Stimulated activated naive B cell treated with anti-CD40 and anti-IgM and Interleukin-4, amounts not matched to agents 10 μg/mL and 1 μg/mL and 100 μg/mL, for 72 hours (primary cell): ENCODE measurements around the gene ZCCHC7.
"Not testable (repeated sequence)": the region's sequence is repeated elsewhere in the genome, so short reads cannot be mapped to it uniquely, and the experiment has no call there.

Source experiments
- ATAC-seq, 2 donors: fragments of 150-1000 bp; cut with Tn5 transposase; replicated peaks; 2 replicates each; pipeline ENCODE4 v1.10.0; 2021; ENCODE audit warnings: moderate library complexity in 1 of 2
- DNase-seq: peaks from one replicate; pipeline ENCODE4 v3.0.0; 2021
- H3K27ac Mint-ChIP-seq: one replicate; pipeline ENCODE4 v1.8.0; 2022; ENCODE audit warnings: mild to moderate bottlenecking, mixed read lengths
- H3K27me3 Mint-ChIP-seq, 2 donors: one replicate each; pipeline ENCODE4 v1.8.0; 2022; ENCODE audit warnings: mixed read lengths in 2 of 2
- H3K36me3 Mint-ChIP-seq, 2 donors: one replicate each; pipeline ENCODE4 v1.8.0; 2022; ENCODE audit warnings: mixed read lengths in 2 of 2, mild to moderate bottlenecking in 1 of 2
- H3K4me1 Mint-ChIP-seq, 2 donors: one replicate each; pipeline ENCODE4 v1.8.0; 2022; ENCODE audit warnings: mixed read lengths in 2 of 2, mild to moderate bottlenecking in 1 of 2
- H3K4me3 Mint-ChIP-seq, 2 donors: one replicate each; pipeline ENCODE4 v1.8.0; 2022; ENCODE audit warnings: mild to moderate bottlenecking in 2 of 2, mixed read lengths in 2 of 2, moderate library complexity in 1 of 2
- H3K9me3 Mint-ChIP-seq, 2 donors: one replicate each; pipeline ENCODE4 v1.8.0; 2022; ENCODE audit warnings: mixed read lengths in 2 of 2, mild to moderate bottlenecking in 1 of 2

Gene ZCCHC7

DNA sequence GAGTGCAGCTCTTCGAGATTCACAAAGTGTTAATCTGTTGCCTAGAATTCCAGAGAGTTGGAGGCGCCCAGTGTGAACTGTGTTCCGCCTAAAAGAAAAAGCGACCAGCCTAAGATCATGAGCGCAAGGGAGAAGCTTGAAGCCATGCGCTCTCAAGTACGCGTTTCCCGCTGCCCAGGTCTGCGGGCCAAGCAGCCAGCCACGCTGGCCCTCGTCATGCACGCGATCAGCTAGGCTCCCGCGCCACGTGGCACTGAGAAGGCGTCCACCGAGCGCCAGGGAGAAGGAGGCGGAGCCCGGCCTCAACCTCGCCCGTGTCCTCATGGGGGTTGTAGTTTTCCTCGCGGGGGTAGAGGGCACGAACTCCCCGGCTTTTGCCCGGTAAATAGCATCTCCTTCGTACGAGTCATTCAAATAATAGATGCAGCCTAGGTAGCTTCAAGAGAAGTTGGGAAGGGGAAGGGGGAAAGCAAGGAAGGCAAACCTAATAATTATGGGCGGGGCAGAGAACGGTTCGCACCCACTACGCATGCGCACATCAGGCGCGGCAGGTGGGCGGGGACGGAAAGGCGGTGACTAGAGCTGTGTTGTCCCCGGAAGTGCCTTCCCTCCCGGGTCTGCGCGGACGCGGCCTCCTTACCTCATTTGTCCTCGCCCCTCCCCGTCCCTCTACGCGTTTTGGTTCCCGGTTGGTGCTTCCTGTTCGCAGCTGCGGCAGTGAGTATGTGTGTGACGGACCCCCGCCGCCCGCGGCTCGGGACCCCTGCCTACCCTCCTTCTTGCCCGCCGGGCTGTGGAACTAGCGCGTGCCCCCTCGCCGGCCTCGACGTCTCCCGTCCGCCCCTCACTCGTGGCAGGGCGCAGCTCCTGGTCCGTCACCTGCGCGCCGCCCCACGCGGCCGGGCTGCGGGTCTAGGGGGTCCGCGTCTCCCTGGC, at the start of gene ZCCHC7:
TSS of gene ZCCHC7 (plus strand) at position 668 of the 936 bp plus-strand sequence.
- H3K36me3 Mint-ChIP-seq = peaks cover 6 to 24% of the 10 kb centered on the region in 2 donors
- H3K4me1 Mint-ChIP-seq = peaks cover 20 to 41% of the 10 kb centered on the region in 2 donors
- ATAC-seq = peak; percentile 96 to 97
- peak; percentile 94 for DNase-seq
- H3K27me3 Mint-ChIP-seq = no peaks in the 10 kb centered on the region
- peak within 1 kb of the TSS; percentile 96 for H3K4me3 Mint-ChIP-seq
- peaks cover 0 to 2% of the 10 kb centered on the region in 2 donors for H3K9me3 Mint-ChIP-seq
- H3K27ac Mint-ChIP-seq = peak within 1 kb of the TSS; percentile 99

DNA sequence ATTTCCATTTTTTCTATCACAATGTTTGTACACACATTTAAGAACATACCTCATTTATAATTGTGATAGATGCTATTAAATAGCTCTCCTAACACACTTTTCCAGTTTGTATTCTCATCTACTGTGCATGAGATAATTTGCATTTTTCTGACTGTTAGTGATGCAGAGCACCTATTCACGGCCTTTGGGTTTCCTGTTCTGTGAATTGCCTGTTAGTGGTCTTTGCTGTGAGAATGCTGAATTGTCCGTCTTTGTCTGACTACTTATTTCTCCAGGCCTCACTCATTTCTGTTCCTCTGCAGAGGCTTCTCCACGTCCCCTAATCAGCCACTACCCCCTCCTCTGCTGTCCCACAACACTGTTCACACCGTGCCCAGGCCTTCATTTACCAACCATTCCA, 45.6 kb upstream of the ZCCHC7 start:
- peak; percentile 24 to 28 for ATAC-seq

DNA sequence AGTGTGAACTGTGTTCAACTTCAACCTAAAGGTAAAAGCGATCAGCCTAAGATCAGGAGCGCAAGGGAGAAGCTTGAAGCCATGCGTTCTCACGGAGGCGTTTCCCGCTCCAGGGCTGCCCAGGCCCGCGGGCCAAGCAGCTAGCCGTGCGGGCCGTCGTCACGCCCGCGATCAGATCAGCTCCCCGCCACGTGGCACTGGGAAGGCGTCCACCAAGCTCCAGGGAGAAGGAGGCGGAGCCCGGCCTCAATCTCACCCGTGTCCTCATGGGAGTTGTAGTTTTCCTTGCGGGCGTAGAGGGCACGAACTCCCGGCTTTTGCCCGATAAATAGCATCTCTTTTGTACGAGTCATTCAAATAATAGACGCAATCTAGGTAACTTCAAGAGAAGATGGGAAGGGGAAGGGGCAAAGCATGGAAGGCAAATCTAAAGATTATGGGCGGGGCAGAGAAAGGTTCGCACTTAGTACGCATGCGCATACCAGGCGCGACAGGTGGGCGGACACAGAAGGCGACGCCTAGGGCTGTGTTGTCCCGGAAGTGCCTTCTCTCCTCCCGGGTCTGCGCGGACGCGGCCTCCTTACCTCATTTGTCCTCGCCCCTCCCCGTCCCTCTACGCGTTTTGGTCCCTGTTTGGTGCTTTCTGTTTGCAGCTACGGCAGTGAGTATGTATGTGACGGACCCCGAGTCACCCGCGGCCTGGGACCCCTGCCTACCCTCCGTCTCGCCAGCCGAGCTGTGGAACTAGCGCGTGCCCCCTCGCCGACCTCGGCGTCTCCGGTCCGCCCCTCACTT, 40.8 kb upstream of the ZCCHC7 start:
- no peaks in the 10 kb centered on the region for H3K9me3 Mint-ChIP-seq

More for the DNA sequence above, 45.6 kb upstream of the ZCCHC7 start:
- H3K4me3 Mint-ChIP-seq = peak overlapping the region; percentile 50 to 72
- DNase-seq, H3K36me3 Mint-ChIP-seq, H3K27me3 Mint-ChIP-seq, H3K9me3 Mint-ChIP-seq: not testable (repeated sequence)
- H3K4me1 Mint-ChIP-seq = peaks cover 28 to 50% of the 10 kb centered on the region in 2 donors
- H3K27ac Mint-ChIP-seq = peak overlapping the region; percentile 88

DNA sequence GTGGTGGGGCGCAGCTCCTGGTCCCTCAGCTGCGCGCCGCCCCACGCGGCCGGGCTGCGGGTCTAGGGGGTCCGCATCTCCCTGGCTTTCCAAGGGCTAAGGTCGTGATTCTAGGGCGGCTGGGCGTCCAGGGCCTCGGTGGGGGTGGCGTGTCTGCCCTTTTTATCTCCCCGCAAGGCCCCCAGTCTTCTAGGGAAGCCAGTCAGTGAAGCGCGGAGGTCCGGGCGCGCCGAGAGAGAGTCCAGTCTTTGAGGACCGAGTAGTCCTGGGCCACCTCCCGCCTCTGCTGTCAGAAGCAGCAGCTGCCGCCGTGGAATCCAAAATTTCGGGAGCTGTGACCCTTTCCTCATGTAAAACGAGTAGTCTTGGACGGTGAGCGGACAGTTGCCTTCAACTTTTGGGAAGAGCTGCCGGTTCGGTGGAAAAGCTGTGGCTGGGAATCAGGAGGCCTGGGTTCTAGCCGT, 40.2 kb upstream of the ZCCHC7 start:
- H3K36me3 Mint-ChIP-seq = peaks cover 18 to 21% of the 10 kb centered on the region in 2 donors
- DNase-seq, H3K9me3 Mint-ChIP-seq, H3K27me3 Mint-ChIP-seq: not testable (repeated sequence)
- peak; percentile 35 to 56 for ATAC-seq
- H3K4me3 Mint-ChIP-seq = peak overlapping the region; percentile 95 to 96
- H3K27ac Mint-ChIP-seq = peak overlapping the region; percentile 99
- H3K4me1 Mint-ChIP-seq = peaks cover 38 to 76% of the 10 kb centered on the region in 2 donors

More for the DNA sequence above, 40.8 kb upstream of the ZCCHC7 start:
- Mint-ChIP-seq H3K27ac (peak overlapping the region; percentile 99), H3K27me3 (no peaks in the 10 kb centered on the region), H3K4me3 (peak overlapping the region; percentile 95 to 96), H3K4me1 (peaks cover 40 to 76% of the 10 kb centered on the region in 2 donors), H3K36me3 (peaks cover 16 to 18% of the 10 kb centered on the region in 2 donors)
- ATAC-seq = peak; percentile 95 to 96
- DNase-seq = peak; percentile 91

DNA sequence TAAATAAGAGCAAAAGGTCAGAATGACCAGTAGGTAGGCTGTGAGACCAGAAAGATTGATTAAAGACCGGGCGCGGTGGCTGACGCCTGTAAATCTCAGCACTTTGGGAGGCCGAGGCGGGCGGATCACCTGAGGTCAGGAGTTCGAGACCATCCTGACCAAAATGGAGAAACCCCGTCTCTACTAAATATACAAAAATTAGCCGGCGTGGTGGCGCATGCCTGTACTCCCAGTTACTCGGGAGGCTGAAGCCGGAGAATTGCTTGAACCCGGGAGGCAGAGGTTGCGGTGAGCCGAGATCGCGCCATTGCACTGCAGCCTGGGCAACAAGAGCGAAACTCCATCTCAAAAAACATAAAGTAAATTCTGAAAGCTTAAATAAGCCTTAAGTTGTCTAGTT, 38.9 kb upstream of the ZCCHC7 start:
- Mint-ChIP-seq H3K4me3 (peak overlapping the region; percentile 70 to 96), H3K27ac (peak overlapping the region; percentile 76), H3K4me1 (peaks cover 33 to 76% of the 10 kb centered on the region in 2 donors), H3K36me3 (peaks cover 19 to 29% of the 10 kb centered on the region in 2 donors)
- DNase-seq, H3K27me3 Mint-ChIP-seq, ATAC-seq, H3K9me3 Mint-ChIP-seq: not testable (repeated sequence)

DNA sequence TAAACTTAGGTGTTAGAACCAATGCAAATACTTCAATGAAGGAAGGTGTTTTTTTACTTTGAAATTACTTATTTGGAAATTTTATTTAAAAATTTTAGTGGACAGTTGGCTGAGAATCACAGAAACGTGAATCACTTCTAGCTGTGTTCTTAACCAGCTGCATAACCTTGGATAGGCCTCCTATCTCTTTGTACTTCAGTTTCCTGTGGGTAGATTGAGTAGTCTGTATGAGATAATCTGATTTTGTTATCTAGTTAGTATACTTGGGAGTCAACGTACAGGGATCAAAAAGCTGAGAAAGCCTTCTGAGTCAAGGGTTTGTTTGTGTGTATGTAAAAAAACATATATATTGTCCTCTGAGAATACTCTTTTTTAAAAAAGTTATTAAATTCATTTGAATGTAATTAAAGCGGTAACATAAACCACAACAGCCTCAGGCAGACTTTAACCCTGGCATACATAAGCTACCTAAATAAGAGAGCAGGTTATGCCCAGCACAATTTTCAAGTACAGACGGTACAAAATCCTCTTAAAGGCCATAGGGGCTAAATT, 38.1 kb upstream of the ZCCHC7 start:
- no peak overlapping the region for H3K27ac Mint-ChIP-seq
- no peaks in the 10 kb centered on the region for H3K27me3 Mint-ChIP-seq
- H3K4me3 Mint-ChIP-seq = peak overlapping the region in 1 of 2 donors; percentile 96
- no peak for ATAC-seq
- peaks cover 25 to 36% of the 10 kb centered on the region in 2 donors for H3K36me3 Mint-ChIP-seq
- no peak for DNase-seq
- H3K9me3 Mint-ChIP-seq = no peaks in the 10 kb centered on the region
- H3K4me1 Mint-ChIP-seq = peaks cover 37 to 82% of the 10 kb centered on the region in 2 donors

DNA sequence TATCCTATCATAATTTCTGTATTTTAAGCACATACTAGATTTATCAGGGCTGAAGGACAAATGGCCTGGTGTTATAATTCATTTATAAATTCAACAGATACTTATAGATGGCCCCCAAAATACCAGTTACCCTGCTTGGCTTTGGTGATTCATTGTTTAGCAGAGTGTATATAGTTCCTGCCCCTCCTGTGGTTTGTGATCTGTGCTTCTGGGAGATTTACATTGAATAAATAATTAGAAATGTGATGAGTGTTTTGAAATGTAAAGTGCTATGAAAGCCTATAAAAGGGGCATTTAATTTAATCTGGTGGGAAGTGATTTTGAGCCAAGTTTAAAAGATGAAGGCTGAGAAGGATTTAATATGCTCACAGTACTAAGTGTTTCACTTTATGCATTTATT, 36.7 kb upstream of the ZCCHC7 start:
- no peak for ATAC-seq
- Mint-ChIP-seq H3K36me3 (peaks cover 26 to 44% of the 10 kb centered on the region in 2 donors), H3K27me3 (no peaks in the 10 kb centered on the region), H3K4me1 (peaks cover 35 to 76% of the 10 kb centered on the region in 2 donors), H3K4me3 (peak overlapping the region in 1 of 2 donors; percentile 2), H3K27ac (no peak overlapping the region), H3K9me3 (no peaks in the 10 kb centered on the region)
- no peak for DNase-seq

DNA sequence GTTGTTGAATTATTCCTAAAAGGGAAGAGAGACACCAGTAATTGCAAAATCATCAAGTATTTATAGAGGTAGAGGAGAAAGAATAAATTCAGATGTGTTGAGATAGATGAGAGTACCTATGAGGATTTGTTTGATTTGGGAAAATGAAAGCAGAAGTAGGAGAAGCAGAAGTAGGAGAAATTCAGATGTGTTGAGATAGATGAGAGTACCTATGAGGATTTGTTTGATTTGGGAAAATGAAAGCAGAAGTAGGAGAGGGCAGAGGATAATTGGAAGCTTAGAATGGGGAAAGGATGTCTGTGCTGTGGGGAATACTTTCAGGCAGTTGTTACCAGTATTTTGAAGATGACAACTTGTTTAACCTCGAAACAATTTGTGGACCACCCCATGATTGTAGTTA, 35.1 kb upstream of the ZCCHC7 start:
- Mint-ChIP-seq H3K4me1 (peaks cover 38 to 76% of the 10 kb centered on the region in 2 donors), H3K36me3 (peaks cover 31 to 52% of the 10 kb centered on the region in 2 donors), H3K27me3 (no peaks in the 10 kb centered on the region), H3K4me3 (peak overlapping the region; percentile 7 to 29), H3K9me3 (no peaks in the 10 kb centered on the region), H3K27ac (peak overlapping the region; percentile 3)
- ATAC-seq (peak; percentile 31 to 43), DNase-seq (no peak)

DNA sequence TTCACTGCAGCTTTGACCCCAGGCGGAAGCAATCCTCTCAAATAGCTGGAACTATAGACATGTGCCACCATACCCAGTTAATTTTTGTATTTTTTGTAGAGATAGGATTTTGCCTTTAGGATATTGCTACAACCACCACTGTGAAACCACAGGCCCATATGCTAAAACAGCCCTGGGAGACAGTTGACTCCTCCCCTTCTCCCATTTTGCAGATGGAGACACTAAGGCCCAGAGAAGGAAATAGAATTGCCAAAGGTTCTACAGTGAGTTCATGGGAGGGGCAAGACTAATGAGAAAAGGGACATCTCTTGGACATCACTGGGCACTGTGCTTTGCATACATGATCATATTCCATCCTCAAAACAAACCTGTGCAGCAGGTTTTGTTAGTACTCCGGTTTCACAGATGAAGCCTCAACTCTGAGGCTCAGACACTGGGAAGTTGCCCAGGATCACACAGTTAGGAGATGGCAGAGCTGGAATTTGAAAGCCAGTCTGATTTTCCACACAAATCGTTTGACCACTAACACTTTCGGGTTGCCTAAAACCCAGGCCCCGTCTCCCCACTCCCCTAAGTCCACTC, 27.6 kb upstream of the ZCCHC7 start:
- H3K27me3 Mint-ChIP-seq, DNase-seq, H3K9me3 Mint-ChIP-seq, ATAC-seq, H3K27ac Mint-ChIP-seq, H3K4me3 Mint-ChIP-seq: not testable (repeated sequence)
- peaks cover 5 to 22% of the 10 kb centered on the region in 2 donors for H3K4me1 Mint-ChIP-seq
- peaks cover 12 to 22% of the 10 kb centered on the region in 2 donors for H3K36me3 Mint-ChIP-seq

DNA sequence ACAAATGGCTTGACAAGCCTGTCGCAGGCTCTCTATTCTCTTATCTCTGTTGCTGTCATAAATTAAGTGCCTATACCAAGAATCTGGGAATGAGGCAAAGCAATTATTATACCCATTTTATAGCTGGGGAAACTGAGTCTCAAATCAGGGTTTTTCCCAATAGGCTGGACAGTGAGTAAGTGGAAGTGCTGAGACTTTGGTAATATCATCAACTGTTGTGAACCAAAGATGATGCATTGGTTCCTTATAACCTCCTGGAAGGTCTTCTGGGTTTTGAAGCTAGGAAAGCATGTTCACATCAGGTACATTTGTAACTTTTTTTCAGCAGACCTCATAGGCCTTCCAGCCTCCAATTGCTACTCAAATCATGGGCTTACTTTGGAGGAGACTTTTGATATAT, 25.6 kb upstream of the ZCCHC7 start:
- no peaks in the 10 kb centered on the region for H3K27me3 Mint-ChIP-seq
- peaks cover 3 to 15% of the 10 kb centered on the region in 2 donors for H3K4me1 Mint-ChIP-seq
- DNase-seq (no peak), ATAC-seq (no peak)
- H3K36me3 Mint-ChIP-seq = peaks cover 6 to 10% of the 10 kb centered on the region in 2 donors
- H3K9me3 Mint-ChIP-seq = no peaks in the 10 kb centered on the region
- H3K27ac Mint-ChIP-seq = no peak overlapping the region
- H3K4me3 Mint-ChIP-seq = no peak overlapping the region

DNA sequence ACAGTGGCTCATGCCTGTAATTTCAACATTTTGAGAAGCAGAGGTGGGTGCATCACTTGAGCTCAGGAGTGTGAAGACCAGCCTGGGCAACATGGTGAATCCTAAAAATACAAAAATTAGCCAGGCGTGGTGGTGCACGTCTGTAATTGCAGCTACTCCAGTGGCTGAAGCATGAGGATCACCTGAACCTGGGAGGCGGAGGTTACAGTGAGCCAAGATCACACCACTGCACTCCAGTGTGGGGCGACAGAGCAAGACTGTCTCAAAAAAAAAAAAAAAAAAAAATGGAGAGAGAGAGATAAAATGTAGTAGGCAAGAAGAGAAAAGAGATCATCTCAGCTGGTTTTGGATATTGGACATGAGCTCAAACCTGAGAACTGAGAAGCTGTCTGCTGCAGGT, 23.7 kb upstream of the ZCCHC7 start:
- H3K27ac Mint-ChIP-seq = no peak overlapping the region
- DNase-seq = no peak
- peaks cover 0 to 3% of the 10 kb centered on the region in 2 donors for H3K36me3 Mint-ChIP-seq
- H3K4me1 Mint-ChIP-seq = peaks cover 19 to 31% of the 10 kb centered on the region in 2 donors
- H3K4me3 Mint-ChIP-seq = no peak overlapping the region
- H3K27me3 Mint-ChIP-seq = no peaks in the 10 kb centered on the region
- no peaks in the 10 kb centered on the region for H3K9me3 Mint-ChIP-seq
- ATAC-seq = no peak

DNA sequence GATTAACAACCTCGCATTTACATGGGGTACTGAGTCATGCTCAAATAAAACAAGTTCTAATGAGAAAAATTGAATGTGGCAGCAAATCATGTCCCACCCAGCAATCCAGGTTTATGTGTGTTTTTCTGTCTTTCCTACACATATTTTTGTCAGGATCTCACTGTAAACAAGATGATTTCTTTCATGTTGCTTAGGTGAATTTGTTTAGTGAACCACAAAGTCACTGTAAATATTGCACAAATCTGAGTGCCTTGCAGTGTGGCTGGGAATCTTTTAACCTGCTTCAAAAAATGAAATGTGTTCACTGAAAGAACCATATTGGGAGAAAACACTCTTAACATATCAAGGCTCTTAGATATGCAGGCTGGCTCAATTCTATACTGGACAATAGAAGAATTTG, 23.1 kb upstream of the ZCCHC7 start:
- no peak overlapping the region for H3K27ac Mint-ChIP-seq
- no peak for ATAC-seq

DNA sequence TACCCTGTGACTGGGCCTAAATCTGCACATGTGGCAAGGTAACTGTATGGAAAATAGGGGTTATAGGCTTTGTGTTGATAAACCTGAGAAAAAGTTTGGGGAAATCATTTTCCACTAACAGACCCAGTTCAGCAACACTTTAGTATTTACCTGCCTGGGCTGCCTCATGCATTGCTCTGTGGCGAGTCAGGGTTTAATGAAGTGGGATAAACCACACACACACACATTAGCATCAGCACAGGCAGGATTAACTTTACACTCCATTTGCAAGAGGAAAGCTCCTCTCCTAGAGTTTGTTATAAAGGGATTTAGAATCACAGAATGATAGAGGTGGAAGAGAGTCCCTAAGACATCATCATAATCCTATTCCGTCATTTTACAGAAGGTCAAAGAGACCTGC, 20.0 kb upstream of the ZCCHC7 start:
- Mint-ChIP-seq H3K4me3 (no peak overlapping the region), H3K27me3 (no peaks in the 10 kb centered on the region), H3K9me3 (no peaks in the 10 kb centered on the region), H3K36me3 (peaks cover 0 to 2% of the 10 kb centered on the region in 2 donors), H3K4me1 (peaks cover 23 to 41% of the 10 kb centered on the region in 2 donors), H3K27ac (no peak overlapping the region)
- peak in 1 of 2 donors; percentile 25 for ATAC-seq
- no peak for DNase-seq

More for the DNA sequence above, 23.1 kb upstream of the ZCCHC7 start:
- Mint-ChIP-seq H3K4me3 (no peak overlapping the region), H3K4me1 (peaks cover 19 to 32% of the 10 kb centered on the region in 2 donors), H3K36me3 (peaks cover 0 to 3% of the 10 kb centered on the region in 2 donors), H3K9me3 (no peaks in the 10 kb centered on the region), H3K27me3 (no peaks in the 10 kb centered on the region)
- no peak for DNase-seq
